Subcutaneous abdominal adipose tissue (tissue), 5 donors: Measurements from ENCODE around the gene CDH7.

Experiments used
- H3K27ac ChIP-seq: one replicate; pipeline ENCODE4 v1.7.0; 2013; ENCODE audit warnings: low read depth, mild to moderate bottlenecking, inconsistent platforms, low read length, moderate library complexity
- H3K27me3 ChIP-seq, 5 donors: one replicate each; pipeline ENCODE4 v1.7.0; 2013; ENCODE audit warnings: low read length in 5 of 5, inconsistent platforms in 1 of 5; ENCODE audit not compliant: control insufficient read depth in 5 of 5, insufficient read depth in 4 of 5
- H3K36me3 ChIP-seq, 5 donors: one replicate each; pipeline ENCODE4 v1.7.0; 2013; ENCODE audit warnings: low read length in 5 of 5; ENCODE audit not compliant: control insufficient read depth in 5 of 5, insufficient read depth in 5 of 5
- H3K4me1 ChIP-seq, 5 donors: one replicate each; pipeline ENCODE4 v1.7.0; 2013; ENCODE audit warnings: low read length in 5 of 5, mild to moderate bottlenecking in 3 of 5, moderate library complexity in 1 of 5; ENCODE audit not compliant: control insufficient read depth in 5 of 5, insufficient read depth in 5 of 5
- H3K4me3 ChIP-seq, 5 donors: one replicate each; pipeline ENCODE4 v1.7.0; 2013; ENCODE audit warnings: low read length in 5 of 5, low read depth in 1 of 5
- H3K9ac ChIP-seq, 5 donors: one replicate each; pipeline ENCODE4 v1.7.0; 2013; ENCODE audit warnings: low read length in 5 of 5, mild to moderate bottlenecking in 4 of 5, moderate library complexity in 3 of 5
- H3K9me3 ChIP-seq, 5 donors: one replicate each; pipeline ENCODE4 v1.7.0; 2013; ENCODE audit warnings: low read length in 5 of 5; ENCODE audit not compliant: control insufficient read depth in 5 of 5
- donor health status: healthy.
- donor health status: healthy.
- donor health status: healthy.
- donor health status: healthy.
- donor health status: healthy.

The CDH7 gene

DNA sequence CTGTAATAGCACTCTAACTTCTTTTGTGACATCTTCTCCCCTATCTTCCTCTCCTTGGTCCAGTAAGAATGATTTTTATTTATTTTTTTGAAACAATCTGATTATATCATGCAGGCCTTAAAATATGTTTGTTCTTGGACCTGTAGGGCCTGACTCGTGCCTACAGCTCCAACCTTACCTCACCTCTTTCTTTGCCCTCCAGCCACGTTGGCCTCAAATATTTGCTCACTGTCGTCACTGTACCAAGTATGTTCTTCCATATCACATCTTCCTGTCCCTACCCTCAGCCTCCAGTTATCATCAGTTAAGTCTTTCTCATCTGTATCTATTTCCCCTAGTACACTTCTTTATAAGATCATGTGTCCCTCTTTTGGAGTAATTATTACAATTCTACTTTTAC is 125.5 kb downstream of the CDH7 start:
- Histone ChIP-seq H3K9me3 (no peaks in the 10 kb centered on the region), H3K9ac (no peak overlapping the region), H3K27me3 (no peaks in the 10 kb centered on the region), H3K4me3 (no peak overlapping the region), H3K27ac (no peak overlapping the region), H3K36me3 (no peaks in the 10 kb centered on the region), H3K4me1 (no peaks in the 10 kb centered on the region)

DNA sequence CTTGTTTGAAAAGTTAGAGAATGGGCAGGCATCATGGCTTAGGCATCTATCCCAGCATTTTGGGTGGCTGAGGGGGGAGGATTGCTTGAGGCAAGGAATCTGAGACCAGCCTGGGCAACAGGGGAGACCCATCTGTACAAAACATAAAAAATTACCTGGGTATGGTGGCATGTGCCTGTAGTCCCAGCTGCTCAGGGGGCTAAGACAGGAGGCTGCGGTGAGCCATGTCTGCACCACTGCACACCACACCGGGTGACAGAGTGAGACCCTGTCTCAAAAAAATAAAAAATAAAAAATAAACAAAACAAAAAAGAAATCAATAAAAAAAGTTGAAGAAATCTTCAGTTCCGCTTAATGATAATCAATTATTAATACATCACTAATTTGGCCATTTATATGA is 146.5 kb downstream of the CDH7 start:
- H3K27ac ChIP-seq = no peak overlapping the region
- H3K9me3 ChIP-seq = peaks cover 0 to 5% (median 0%) of the 10 kb centered on the region in 5 donors

DNA sequence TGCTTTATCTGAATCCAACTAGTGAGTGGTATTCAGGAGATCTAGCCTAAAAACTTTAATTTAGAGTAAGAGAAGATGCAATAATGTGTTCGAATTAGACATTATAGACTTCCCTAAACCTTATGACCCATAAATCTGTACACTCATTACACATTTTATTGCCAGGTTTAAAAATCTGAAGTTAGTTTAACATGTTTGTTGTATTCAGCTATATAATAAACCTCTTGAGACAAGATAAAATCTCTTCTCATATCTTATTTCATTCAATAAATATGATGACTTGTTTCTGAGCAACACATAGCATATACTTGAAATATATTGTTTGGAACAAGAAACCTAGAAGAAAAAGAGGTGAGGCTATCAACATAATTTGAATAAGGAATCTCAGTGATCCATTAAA is 150.7 kb downstream of the CDH7 start:
- Histone ChIP-seq H3K27me3 (no peaks in the 10 kb centered on the region), H3K36me3 (no peaks in the 10 kb centered on the region), H3K9ac (no peak overlapping the region), H3K27ac (no peak overlapping the region), H3K4me1 (no peaks in the 10 kb centered on the region), H3K9me3 (peaks cover 0 to 2% (median 0%) of the 10 kb centered on the region in 5 donors), H3K4me3 (no peak overlapping the region)

More for the DNA sequence above, 146.5 kb downstream of the CDH7 start:
- H3K4me3 ChIP-seq = no peak overlapping the region
- no peak overlapping the region for H3K9ac ChIP-seq
- H3K4me1 ChIP-seq = no peaks in the 10 kb centered on the region
- no peaks in the 10 kb centered on the region for H3K27me3 ChIP-seq
- H3K36me3 ChIP-seq = no peaks in the 10 kb centered on the region

DNA sequence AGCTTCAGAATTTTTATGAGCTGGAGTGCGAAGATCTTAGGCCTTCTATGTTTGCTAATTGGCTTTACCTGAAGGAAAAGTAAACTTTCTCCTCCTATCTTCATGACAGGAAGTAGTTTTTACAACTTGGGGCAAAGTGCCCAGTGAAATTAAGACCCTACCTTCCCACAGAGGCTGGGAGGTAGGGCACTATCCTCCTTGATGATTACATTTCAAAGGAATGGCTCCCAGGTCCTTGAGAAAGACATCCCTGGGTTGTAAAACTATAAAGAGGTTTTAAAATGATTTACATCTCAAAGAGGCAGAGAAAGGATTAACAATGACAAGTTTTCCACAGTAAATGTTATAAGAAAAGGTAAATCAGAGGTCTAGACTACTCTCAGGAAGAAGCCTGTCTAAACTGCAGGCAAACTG is 155.8 kb downstream of the CDH7 start:
- no peaks in the 10 kb centered on the region for H3K4me1 ChIP-seq
- no peak overlapping the region for H3K9ac ChIP-seq
- no peaks in the 10 kb centered on the region for H3K36me3 ChIP-seq
- no peaks in the 10 kb centered on the region for H3K9me3 ChIP-seq
- no peak overlapping the region for H3K27ac ChIP-seq
- no peak overlapping the region for H3K4me3 ChIP-seq
- no peaks in the 10 kb centered on the region for H3K27me3 ChIP-seq

DNA sequence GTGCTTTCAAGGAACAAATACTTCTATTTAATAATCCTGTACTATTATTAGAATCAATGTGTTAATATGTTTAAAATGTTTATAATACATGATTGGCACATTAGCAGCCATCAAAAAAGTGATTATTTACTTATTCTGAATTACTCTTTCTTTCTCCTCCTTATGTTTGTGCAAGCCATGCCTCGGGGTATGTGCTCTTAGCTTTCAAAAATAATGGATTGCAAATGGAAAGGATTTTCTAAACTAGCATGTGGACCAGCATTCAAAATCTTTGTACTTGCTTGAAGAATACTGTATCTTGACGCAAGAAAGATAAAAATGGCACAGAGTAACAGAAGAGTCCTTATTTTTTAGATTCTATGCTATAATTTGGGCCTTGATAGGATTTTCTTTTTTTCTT is 156.5 kb downstream of the CDH7 start:
- Histone ChIP-seq H3K27me3 (no peaks in the 10 kb centered on the region), H3K9ac (no peak overlapping the region), H3K27ac (no peak overlapping the region), H3K36me3 (no peaks in the 10 kb centered on the region), H3K4me1 (no peaks in the 10 kb centered on the region), H3K9me3 (no peaks in the 10 kb centered on the region), H3K4me3 (no peak overlapping the region)

DNA sequence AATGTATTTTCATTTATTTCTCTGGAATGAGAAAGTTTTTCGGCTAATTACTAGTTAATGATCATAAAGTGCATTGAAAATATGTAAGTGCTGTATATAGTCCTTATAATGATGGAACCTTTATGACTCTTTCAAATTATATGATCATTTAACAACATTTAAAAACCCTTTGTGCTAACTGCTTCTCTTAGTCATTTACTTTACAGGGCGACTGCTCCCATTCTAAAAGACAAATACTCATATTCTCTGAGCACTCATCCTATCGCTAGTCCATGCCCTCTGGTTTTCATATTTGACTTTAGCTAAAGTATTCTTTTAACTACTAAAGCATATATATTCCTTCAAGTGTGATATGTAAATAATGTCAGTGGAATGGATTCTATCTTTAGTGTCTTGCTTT is 168.2 kb downstream of the CDH7 start:
- H3K27me3 ChIP-seq = no peaks in the 10 kb centered on the region
- H3K9me3 ChIP-seq = no peaks in the 10 kb centered on the region
- no peak overlapping the region for H3K4me3 ChIP-seq
- H3K27ac ChIP-seq = no peak overlapping the region
- no peak overlapping the region for H3K9ac ChIP-seq
- H3K4me1 ChIP-seq = no peaks in the 10 kb centered on the region
- no peaks in the 10 kb centered on the region for H3K36me3 ChIP-seq

DNA sequence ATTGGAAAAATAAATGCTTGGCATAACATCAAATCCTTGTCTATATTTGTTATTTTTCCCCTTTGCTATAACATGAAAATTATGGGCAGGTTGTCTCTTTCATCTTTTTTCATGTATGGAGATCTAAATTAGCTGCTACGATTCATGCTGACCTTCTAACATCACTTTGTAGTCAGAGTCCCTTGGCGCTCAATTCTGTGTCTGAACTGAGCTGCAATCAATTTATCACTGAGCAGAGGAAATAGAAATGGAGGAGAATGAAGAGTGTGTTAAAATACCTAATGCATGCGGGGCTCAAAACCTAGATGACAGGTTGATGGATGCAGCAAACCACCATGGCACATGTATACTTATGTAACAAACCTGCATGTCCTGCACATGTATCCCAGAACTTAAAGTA is 168.9 kb downstream of the CDH7 start:
- Histone ChIP-seq H3K9ac (no peak overlapping the region), H3K4me3 (no peak overlapping the region), H3K27ac (no peak overlapping the region), H3K4me1 (no peaks in the 10 kb centered on the region), H3K36me3 (no peaks in the 10 kb centered on the region), H3K9me3 (no peaks in the 10 kb centered on the region), H3K27me3 (no peaks in the 10 kb centered on the region)

DNA sequence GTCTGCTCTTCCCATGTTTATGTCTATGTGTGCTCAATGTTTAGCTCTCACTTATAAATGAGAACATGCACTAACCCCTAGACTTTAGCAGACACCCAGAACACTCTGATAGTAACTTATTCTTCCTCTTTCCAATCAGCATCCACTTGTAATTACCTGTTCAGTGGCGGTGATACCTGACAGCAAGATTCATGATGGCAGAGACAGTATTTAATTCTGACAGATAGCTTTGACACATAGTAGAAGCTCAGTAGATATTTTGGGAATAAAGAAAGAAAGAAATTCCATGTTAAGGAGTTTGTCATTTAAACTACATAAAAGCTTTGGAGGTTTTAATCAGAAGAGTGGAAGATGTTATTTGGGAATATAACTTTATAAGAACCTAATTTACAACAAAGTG is 171.3 kb downstream of the CDH7 start:
- Histone ChIP-seq H3K9me3 (no peaks in the 10 kb centered on the region), H3K27me3 (no peaks in the 10 kb centered on the region), H3K36me3 (no peaks in the 10 kb centered on the region), H3K4me1 (no peaks in the 10 kb centered on the region), H3K27ac (no peak overlapping the region), H3K4me3 (no peak overlapping the region), H3K9ac (no peak overlapping the region)

DNA sequence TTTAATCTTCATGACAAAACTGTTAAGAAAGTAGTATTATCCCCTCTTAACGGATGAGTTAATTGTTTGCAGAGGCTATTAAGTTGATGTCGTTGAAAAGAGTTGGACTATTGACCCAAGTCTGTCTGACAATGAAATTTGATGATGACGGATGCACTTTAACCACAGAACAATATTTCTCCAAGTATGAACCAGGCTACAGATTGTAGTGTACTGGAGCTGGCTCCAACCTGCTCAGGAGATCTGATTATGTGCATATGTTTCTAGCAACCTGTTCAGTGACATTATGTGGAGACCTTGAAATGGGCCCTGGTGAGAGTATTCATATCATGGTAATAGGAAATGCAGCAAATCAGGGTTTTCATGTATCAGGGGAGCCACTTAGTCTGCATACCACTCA is 174.1 kb downstream of the CDH7 start:
- no peaks in the 10 kb centered on the region for H3K4me1 ChIP-seq
- no peaks in the 10 kb centered on the region for H3K36me3 ChIP-seq
- no peaks in the 10 kb centered on the region for H3K27me3 ChIP-seq
- H3K9me3 ChIP-seq = no peaks in the 10 kb centered on the region
- H3K9ac ChIP-seq = no peak overlapping the region
- no peak overlapping the region for H3K27ac ChIP-seq
- H3K4me3 ChIP-seq = no peak overlapping the region

DNA sequence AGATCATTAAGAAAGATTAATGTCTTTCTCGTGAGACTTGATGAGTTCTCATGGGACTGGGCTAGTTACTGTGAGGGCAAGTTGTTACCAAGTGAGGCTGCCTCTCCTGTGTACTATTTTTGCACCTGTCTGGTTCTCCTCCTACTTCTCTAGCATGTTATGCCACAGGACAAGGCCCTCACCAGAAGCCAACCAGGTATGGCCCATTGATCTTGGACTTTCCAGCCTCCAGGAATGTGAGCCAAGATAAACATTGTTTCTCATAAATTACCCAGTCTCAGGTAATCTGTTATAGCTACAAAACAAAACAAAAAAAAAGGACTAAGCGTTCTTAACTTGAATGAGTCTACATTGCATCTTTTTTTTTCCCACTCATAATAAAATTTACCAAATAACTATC is 184.1 kb downstream of the CDH7 start:
- Histone ChIP-seq H3K27ac (no peak overlapping the region), H3K4me3 (no peak overlapping the region), H3K36me3 (no peaks in the 10 kb centered on the region), H3K27me3 (no peaks in the 10 kb centered on the region), H3K4me1 (no peaks in the 10 kb centered on the region), H3K9ac (no peak overlapping the region), H3K9me3 (peaks cover 0 to 5% (median 0%) of the 10 kb centered on the region in 5 donors)

DNA sequence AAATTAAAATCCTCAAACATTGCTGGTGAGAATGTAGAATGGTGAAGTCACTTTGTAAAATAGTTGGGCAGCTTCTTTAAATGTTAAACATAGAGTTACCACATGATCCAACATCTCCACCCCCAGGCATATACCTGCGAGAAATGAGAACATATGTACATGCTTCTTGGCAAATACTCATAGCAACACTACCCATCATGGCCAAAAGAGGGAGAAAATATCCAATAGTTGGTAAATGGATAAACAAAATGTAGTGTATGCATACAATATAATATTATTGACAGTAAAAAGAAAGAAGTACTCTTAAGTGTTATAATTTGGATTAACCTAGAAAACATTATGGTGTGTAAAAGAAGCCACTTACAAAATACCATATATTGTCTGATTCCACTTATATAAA is 185.9 kb downstream of the CDH7 start:
- H3K9ac ChIP-seq = no peak overlapping the region
- H3K27me3 ChIP-seq = no peaks in the 10 kb centered on the region
- no peak overlapping the region for H3K4me3 ChIP-seq
- no peaks in the 10 kb centered on the region for H3K4me1 ChIP-seq
- no peaks in the 10 kb centered on the region for H3K9me3 ChIP-seq
- no peak overlapping the region for H3K27ac ChIP-seq
- no peaks in the 10 kb centered on the region for H3K36me3 ChIP-seq
